Measurements from ENCODE around the gene BPHL. TPM values are rescaled to one million over a fixed set of nuclear protein-coding genes. Genes with fewer than 3 reads are reported as not detected.

The BPHL gene
- total and polyA plus RNA-seq, 2 experiments from 2014 or later, result 22.8 to 45.5 TPM

- TF ChIP-seq ZNF462 (CRISPR knock-in tag; IDR thresholded peaks at IDR 0.05), result no peak
Observed at GRCh38 chr6:3125815-3126214, 7.3 kb downstream of the BPHL start (continued).

- Mint-ChIP-seq H3K4me3 (no peak overlapping the region), H3K36me3 (ENCODE audit: low read depth) (peaks cover 63% of the 10 kb centered on the region), H3K9me3 (no peaks in the 10 kb centered on the region), H3K27ac (no peak overlapping the region), H3K4me1 (peaks cover 6% of the 10 kb centered on the region), H3K27me3 (ENCODE audit: insufficient read depth, low read depth, poor library complexity) (peaks cover 1% of the 10 kb centered on the region)
- Histone ChIP-seq H3K27me3 (ENCODE audit: insufficient read depth) (no peaks in the 10 kb centered on the region), H2AFZ (no peak overlapping the region), H3F3A (replicated peaks; ENCODE audit: low read depth) (0 out of 2 replicates have a peak, but pooled peaks cover 4% of the 10 kb centered on the region), H3K36me3 (ENCODE audit: insufficient read depth) (peaks cover 15% of the 10 kb centered on the region), H3K27ac (ENCODE audit: low read depth) (no peak overlapping the region), H4K20me1 (replicated peaks; ENCODE audit: insufficient read depth) (no peaks in the 10 kb centered on the region), H3K9me2 (ENCODE audit: insufficient read depth) (no peaks in the 10 kb centered on the region), H3K4me3 (no peak overlapping the region), H3K79me2 (replicated peaks; ENCODE audit: insufficient read depth) (no peaks in the 10 kb centered on the region), H3K4me2 (no peak overlapping the region), H3K4me1 (ENCODE audit: insufficient read depth) (peaks cover 7% of the 10 kb centered on the region)
- ATAC-seq (no peak), DNase-seq (ENCODE audit: low spot score) (no peak)
- no peak for TF ChIP-seq ZNF462 (CRISPR knock-in tag; IDR thresholded peaks at IDR 0.05)
- TF ChIP-seq ZNF331 (CRISPR knock-in tag; IDR thresholded peaks at IDR 0.05; ENCODE audit: low read depth), result no peak
- no peak for TF ChIP-seq EZH2 (IDR thresholded peaks at IDR 0.05; ENCODE audit: low read depth, unreplicated experiment)
- no peak for TF ChIP-seq NANOG (IDR thresholded peaks at IDR 0.05; ENCODE audit: borderline replicate concordance)
- no peak for TF ChIP-seq CREB1 (CRISPR knock-in tag; IDR thresholded peaks at IDR 0.05; ENCODE audit: low read depth)
- no peak for TF ChIP-seq EZH2phosphoT487 (IDR thresholded peaks at IDR 0.05; ENCODE audit: unreplicated experiment)
Observed at GRCh38 chr6:3128356-3129108, 10.0 kb downstream of the BPHL start.
